ENCODE results near the gene ELAVL4. TPM values are rescaled to one million over a fixed set of nuclear protein-coding genes. Genes with fewer than 3 reads are reported as not detected.
"Not testable (repeated sequence)": the region's sequence is repeated elsewhere in the genome, so short reads cannot be mapped to it uniquely, and the experiment has no call there.

Gene ELAVL4
- total and polyA plus RNA-seq, 9 donors = not detected

DNA sequence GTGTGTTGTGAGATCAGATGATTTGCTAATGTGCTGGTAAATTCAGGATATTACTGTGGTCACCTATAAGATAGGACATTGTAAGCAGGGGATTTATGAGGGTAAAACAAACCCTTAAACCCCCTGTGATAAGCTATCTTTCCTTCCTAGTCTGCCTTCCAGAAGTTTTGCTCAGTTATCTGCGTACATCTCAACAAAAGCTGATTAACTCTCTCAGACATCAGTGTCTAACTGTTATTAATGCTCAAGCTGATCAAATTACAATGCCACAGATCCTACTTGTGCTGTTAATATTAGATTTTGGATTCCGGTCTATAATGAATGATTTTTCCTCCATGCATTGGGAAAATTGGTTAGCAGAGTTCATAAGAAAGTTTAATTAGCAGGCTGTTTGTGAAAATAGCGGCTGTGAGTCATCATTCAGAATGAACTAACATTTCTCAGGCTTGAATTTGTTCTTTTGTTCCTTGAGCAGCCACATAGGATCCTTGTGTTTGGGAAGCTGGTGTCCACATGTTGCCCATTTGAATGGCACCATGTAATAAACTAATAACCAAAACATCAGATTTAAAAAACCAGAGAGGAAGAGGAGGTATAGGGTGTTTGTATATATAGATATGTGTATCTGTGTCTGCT is 48.7 kb downstream of the ELAVL4 start:
- 62 to 83% (median 74%) methylated on average over 3 of the region's 3 CpGs for WGBS, 3 donors
- Histone ChIP-seq H3K27ac (no peak overlapping the region), H3K36me3 (no peaks in the 10 kb centered on the region), H3K9me3 (no peaks in the 10 kb centered on the region), H3K4me1 (ENCODE audit: insufficient read depth) (no peaks in the 10 kb centered on the region), H3K27me3 (no peaks in the 10 kb centered on the region), H3K4me3 (no peak overlapping the region)
- intact Hi-C loops (cut with DNase I) = no loop called here
- no peak for DNase-seq
- TF ChIP-seq EP300 (IDR thresholded peaks at IDR 0.05) (no peak), POLR2A (IDR thresholded peaks at IDR 0.05) (no peak)
- TF ChIP-seq, protein P1, sequence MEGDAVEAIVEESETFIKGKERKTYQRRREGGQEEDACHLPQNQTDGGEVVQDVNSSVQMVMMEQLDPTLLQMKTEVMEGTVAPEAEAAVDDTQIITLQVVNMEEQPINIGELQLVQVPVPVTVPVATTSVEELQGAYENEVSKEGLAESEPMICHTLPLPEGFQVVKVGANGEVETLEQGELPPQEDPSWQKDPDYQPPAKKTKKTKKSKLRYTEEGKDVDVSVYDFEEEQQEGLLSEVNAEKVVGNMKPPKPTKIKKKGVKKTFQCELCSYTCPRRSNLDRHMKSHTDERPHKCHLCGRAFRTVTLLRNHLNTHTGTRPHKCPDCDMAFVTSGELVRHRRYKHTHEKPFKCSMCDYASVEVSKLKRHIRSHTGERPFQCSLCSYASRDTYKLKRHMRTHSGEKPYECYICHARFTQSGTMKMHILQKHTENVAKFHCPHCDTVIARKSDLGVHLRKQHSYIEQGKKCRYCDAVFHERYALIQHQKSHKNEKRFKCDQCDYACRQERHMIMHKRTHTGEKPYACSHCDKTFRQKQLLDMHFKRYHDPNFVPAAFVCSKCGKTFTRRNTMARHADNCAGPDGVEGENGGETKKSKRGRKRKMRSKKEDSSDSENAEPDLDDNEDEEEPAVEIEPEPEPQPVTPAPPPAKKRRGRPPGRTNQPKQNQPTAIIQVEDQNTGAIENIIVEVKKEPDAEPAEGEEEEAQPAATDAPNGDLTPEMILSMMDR (IDR thresholded peaks at IDR 0.05) = no peak

GRCh38 chr1:50158421-50158820 is 49.7 kb downstream of the ELAVL4 start:
- TF ChIP-seq POLR2A (IDR thresholded peaks at IDR 0.05) = no peak
- no peak for TF ChIP-seq EP300 (IDR thresholded peaks at IDR 0.05)
- TF ChIP-seq, protein P1 (IDR thresholded peaks at IDR 0.05) = no peak
- Histone ChIP-seq H3K27me3 (no peaks in the 10 kb centered on the region), H3K4me3 (no peak overlapping the region), H3K9me3 (no peaks in the 10 kb centered on the region), H3K36me3 (no peaks in the 10 kb centered on the region), H3K4me1 (ENCODE audit: insufficient read depth) (no peaks in the 10 kb centered on the region), H3K27ac (no peak overlapping the region)
- DNase-seq = no peak
- 84 to 92% (median 84%) methylated on average over 1 of the region's 1 CpG for WGBS, 3 donors
- intact Hi-C loops (cut with DNase I) = no loop called here

GRCh38 chr1:50163680-50164079 is 55.0 kb downstream of the ELAVL4 start:
- DNase-seq = no peak
- Histone ChIP-seq H3K4me1 (ENCODE audit: insufficient read depth) (no peaks in the 10 kb centered on the region), H3K27me3 (no peaks in the 10 kb centered on the region), H3K4me3 (no peak overlapping the region), H3K27ac (no peak overlapping the region), H3K36me3 (no peaks in the 10 kb centered on the region), H3K9me3 (no peaks in the 10 kb centered on the region)
- intact Hi-C loops (cut with DNase I) = no loop called here
- no peak for TF ChIP-seq EP300 (IDR thresholded peaks at IDR 0.05)
- TF ChIP-seq, protein P1 (IDR thresholded peaks at IDR 0.05) = no peak
- no peak for TF ChIP-seq POLR2A (IDR thresholded peaks at IDR 0.05)
- 69 to 85% (median 73%) methylated on average over 4 of the region's 4 CpGs for WGBS, 3 donors

DNA sequence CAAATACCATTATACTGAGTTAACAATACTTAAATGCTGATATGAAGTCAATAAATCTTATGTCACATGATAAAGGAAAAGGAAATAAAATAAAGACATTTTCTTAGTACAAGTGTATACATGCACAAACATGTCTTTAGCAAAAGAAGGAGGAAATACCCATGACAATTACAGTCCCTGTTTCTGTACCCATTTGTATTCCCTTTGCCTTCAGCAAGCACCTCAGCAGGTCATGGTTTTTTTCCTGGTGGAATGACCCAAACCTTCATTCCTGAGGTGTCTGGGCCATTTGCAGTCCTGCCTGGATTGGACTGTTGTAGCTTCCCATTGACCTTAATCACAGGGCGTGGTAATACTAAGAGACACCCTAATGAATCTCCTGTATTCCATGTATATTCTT is 57.6 kb downstream of the ELAVL4 start:
- WGBS, 3 donors = 87 to 96% (median 89%) methylated on average over 1 of the region's 1 CpG
- H3K4me1 ChIP-seq (ENCODE audit: insufficient read depth); H3K4me3 ChIP-seq; DNase-seq; intact Hi-C loops (cut with DNase I); H3K36me3 ChIP-seq; H3K27me3 ChIP-seq; H3K9me3 ChIP-seq; H3K27ac ChIP-seq: not testable (repeated sequence)

DNA sequence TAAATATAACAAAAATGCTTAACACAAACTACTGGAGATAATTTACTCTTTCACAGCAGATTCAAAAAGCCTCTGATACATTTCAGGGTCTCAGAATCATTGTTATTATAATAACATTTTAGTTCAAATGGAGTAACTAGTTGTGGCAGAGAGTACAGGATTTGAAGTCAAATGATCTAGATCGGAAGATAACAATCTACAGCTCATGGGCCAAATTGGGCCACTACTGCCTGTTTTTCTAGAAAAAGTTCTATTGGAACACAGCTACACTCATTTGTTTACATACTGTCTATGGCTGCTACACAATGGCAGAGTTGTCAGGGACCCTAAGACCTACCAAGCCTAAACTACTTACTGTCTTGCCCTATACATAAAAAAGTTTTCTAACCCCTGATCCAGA is 63.6 kb downstream of the ELAVL4 start:
- H3K4me1 ChIP-seq (ENCODE audit: insufficient read depth) = no peaks in the 10 kb centered on the region
- no peaks in the 10 kb centered on the region for H3K27me3 ChIP-seq
- no peaks in the 10 kb centered on the region for H3K9me3 ChIP-seq
- TF ChIP-seq, protein P1 (IDR thresholded peaks at IDR 0.05) = no peak
- no peak for TF ChIP-seq EP300 (IDR thresholded peaks at IDR 0.05)
- 56 to 84% (median 65%) methylated on average over 1 of the region's 1 CpG for WGBS, 3 donors
- intact Hi-C loops (cut with DNase I) = no loop called here
- H3K4me3 ChIP-seq = no peak overlapping the region
- no peak for DNase-seq
- no peaks in the 10 kb centered on the region for H3K36me3 ChIP-seq
- no peak overlapping the region for H3K27ac ChIP-seq

All from ovary (tissue), 9 donors.